OCI-LY1 (cell line): ENCODE measurements around the gene TMEM235.

ENCODE experiments used
- H2AFZ ChIP-seq: fragments of 200-600 bp; sonication (generic), shearing (Covaris generic); 2 replicates; pipeline ENCODE4 v1.6.0; 2014; ENCODE audit warnings: antibody characterized with exemption, mild to moderate bottlenecking, low read length
- H3F3A ChIP-seq: fragments of 200-600 bp; sonication (generic), shearing (Covaris generic); 2 replicates; pipeline ENCODE4 v1.6.0; 2014; ENCODE audit warnings: mild to moderate bottlenecking, antibody characterized with exemption, low read length, moderate library complexity; ENCODE audit not compliant: insufficient read depth
- H3K27ac ChIP-seq: fragments of 200-600 bp; sonication (generic); 2 replicates; pipeline ENCODE4 v1.5.1; 2014; ENCODE audit warnings: low read length, mixed run types, mild to moderate bottlenecking, low read depth; ENCODE audit not compliant: poor library complexity, severe bottlenecking
- H3K27me3 ChIP-seq: fragments of 200-600 bp; sonication (generic); 2 replicates; pipeline ENCODE4 v1.6.0; 2014; ENCODE audit warnings: antibody characterized with exemption, mild to moderate bottlenecking, low read length, moderate library complexity; ENCODE audit not compliant: insufficient read depth
- H3K36me3 ChIP-seq: fragments of 200-600 bp; sonication (generic); 2 replicates; pipeline ENCODE4 v1.6.1; 2014; ENCODE audit warnings: mild to moderate bottlenecking, antibody characterized with exemption, low read length, moderate library complexity, mixed read lengths; ENCODE audit not compliant: insufficient read depth
- H3K4me1 ChIP-seq: fragments of 200-600 bp; sonication (generic); 2 replicates; pipeline ENCODE4 v1.5.1; 2014; ENCODE audit warnings: mild to moderate bottlenecking, low read length, moderate library complexity; ENCODE audit not compliant: insufficient read depth, severe bottlenecking
- H3K4me2 ChIP-seq: fragments of 200-600 bp; sonication (generic), shearing (Covaris generic); 2 replicates; pipeline ENCODE4 v1.6.1; 2014; ENCODE audit warnings: low read length
- H3K4me3 ChIP-seq: fragments of 200-600 bp; sonication (generic); 2 replicates; pipeline ENCODE4 v1.5.1; 2014; ENCODE audit warnings: low read length, low read depth, mild to moderate bottlenecking, mixed read lengths; ENCODE audit not compliant: poor library complexity, severe bottlenecking
- H3K79me2 ChIP-seq: fragments of 200-600 bp; shearing (Covaris generic); 2 replicates; pipeline ENCODE4 v1.6.1; 2016; ENCODE audit warnings: mixed run types, low read length, mixed read lengths; ENCODE audit not compliant: insufficient read depth
- H3K9ac ChIP-seq: fragments of 200-600 bp; sonication (generic), shearing (Covaris generic); 2 replicates; pipeline ENCODE4 v1.6.1; 2014; ENCODE audit warnings: mild to moderate bottlenecking, low read length, mixed read lengths
- H3K9me2 ChIP-seq: fragments of 200-600 bp; sonication (generic), shearing (Covaris generic); 2 replicates; pipeline ENCODE4 v1.6.1; 2014; ENCODE audit warnings: low read depth, mild to moderate bottlenecking, low read length, mixed read lengths
- H3K9me3 ChIP-seq: fragments of 200-600 bp; shearing (Covaris generic); 2 replicates; pipeline ENCODE4 v1.6.1; 2014; ENCODE audit warnings: low read length, mixed read lengths
- H4K20me1 ChIP-seq: fragments of 200-600 bp; sonication (generic), shearing (Covaris generic); 2 replicates; pipeline ENCODE4 v1.6.0; 2016; ENCODE audit warnings: mild to moderate bottlenecking, low read length; ENCODE audit not compliant: insufficient read depth
- EZH2 ChIP-seq: fragments of 200-600 bp; sonication (generic), shearing (Covaris generic); IDR thresholded peaks from 2 replicates; pipeline ENCODE4 v1.8.0; 2017; ENCODE audit warnings: borderline replicate concordance, mixed run types, mild to moderate bottlenecking, antibody characterized with exemption, low read length, moderate library complexity, mixed read lengths
- TF ChIP-seq, protein P1 (sequence below): fragments of 200-600 bp; sonication (generic), shearing (Covaris generic); IDR thresholded peaks from 2 replicates; pipeline ENCODE4 v1.5.1; 2017; ENCODE audit warnings: mild to moderate bottlenecking, antibody characterized with exemption, low read length, moderate library complexity, mixed read lengths

Gene TMEM235

GRCh38 chr17:78200451-78200850 lies 31.0 kb upstream of the TMEM235 start:
- 0 out of 2 replicates have a peak, but pooled peaks cover 4% of the 10 kb centered on the region for H3K79me2 ChIP-seq
- no peaks in the 10 kb centered on the region for H3K27me3 ChIP-seq
- H3K4me1 ChIP-seq: no peaks in the 10 kb centered on the region
- no peaks in the 10 kb centered on the region for H4K20me1 ChIP-seq
- H3K4me2 ChIP-seq: no peak overlapping the region
- no peaks in the 10 kb centered on the region for H3F3A ChIP-seq
- no peak overlapping the region for H3K27ac ChIP-seq
- no peaks in the 10 kb centered on the region for H3K9me3 ChIP-seq
- no peak overlapping the region for H3K4me3 ChIP-seq
- H3K9me2 ChIP-seq: no peaks in the 10 kb centered on the region
- H3K36me3 ChIP-seq: peaks cover 89% of the 10 kb centered on the region
- no peak overlapping the region for H3K9ac ChIP-seq
- no peak overlapping the region for H2AFZ ChIP-seq
- TF ChIP-seq EZH2: no peak
- TF ChIP-seq, protein P1, sequence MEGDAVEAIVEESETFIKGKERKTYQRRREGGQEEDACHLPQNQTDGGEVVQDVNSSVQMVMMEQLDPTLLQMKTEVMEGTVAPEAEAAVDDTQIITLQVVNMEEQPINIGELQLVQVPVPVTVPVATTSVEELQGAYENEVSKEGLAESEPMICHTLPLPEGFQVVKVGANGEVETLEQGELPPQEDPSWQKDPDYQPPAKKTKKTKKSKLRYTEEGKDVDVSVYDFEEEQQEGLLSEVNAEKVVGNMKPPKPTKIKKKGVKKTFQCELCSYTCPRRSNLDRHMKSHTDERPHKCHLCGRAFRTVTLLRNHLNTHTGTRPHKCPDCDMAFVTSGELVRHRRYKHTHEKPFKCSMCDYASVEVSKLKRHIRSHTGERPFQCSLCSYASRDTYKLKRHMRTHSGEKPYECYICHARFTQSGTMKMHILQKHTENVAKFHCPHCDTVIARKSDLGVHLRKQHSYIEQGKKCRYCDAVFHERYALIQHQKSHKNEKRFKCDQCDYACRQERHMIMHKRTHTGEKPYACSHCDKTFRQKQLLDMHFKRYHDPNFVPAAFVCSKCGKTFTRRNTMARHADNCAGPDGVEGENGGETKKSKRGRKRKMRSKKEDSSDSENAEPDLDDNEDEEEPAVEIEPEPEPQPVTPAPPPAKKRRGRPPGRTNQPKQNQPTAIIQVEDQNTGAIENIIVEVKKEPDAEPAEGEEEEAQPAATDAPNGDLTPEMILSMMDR: no peak

- Histone ChIP-seq H3K9ac (no peak overlapping the region), H4K20me1 (no peaks in the 10 kb centered on the region), H3K4me3 (no peak overlapping the region), H3K27ac (no peak overlapping the region), H3K79me2 (0 out of 2 replicates have a peak, but pooled peaks cover 4% of the 10 kb centered on the region), H3K4me2 (no peak overlapping the region), H3K9me3 (no peaks in the 10 kb centered on the region), H2AFZ (no peak overlapping the region), H3K27me3 (no peaks in the 10 kb centered on the region), H3K36me3 (peaks cover 86% of the 10 kb centered on the region), H3K9me2 (no peaks in the 10 kb centered on the region), H3K4me1 (no peaks in the 10 kb centered on the region), H3F3A (no peaks in the 10 kb centered on the region)
- TF ChIP-seq, protein P1: no peak
- no peak for TF ChIP-seq EZH2
These were observed 28.8 kb upstream of the TMEM235 start for GRCh38 chr17:78202666-78203065.

- Histone ChIP-seq H3K9me2 (no peaks in the 10 kb centered on the region), H3K4me2 (no peak overlapping the region), H3F3A (no peaks in the 10 kb centered on the region), H3K27ac (no peak overlapping the region), H3K27me3 (no peaks in the 10 kb centered on the region), H4K20me1 (no peaks in the 10 kb centered on the region), H3K4me1 (no peaks in the 10 kb centered on the region), H3K79me2 (no peaks in the 10 kb centered on the region), H3K9me3 (no peaks in the 10 kb centered on the region), H3K4me3 (no peak overlapping the region), H3K36me3 (peaks cover 70% of the 10 kb centered on the region), H3K9ac (no peak overlapping the region), H2AFZ (no peak overlapping the region)
- TF ChIP-seq, protein P1: no peak
- no peak for TF ChIP-seq EZH2
These were observed 26.9 kb upstream of the TMEM235 start for GRCh38 chr17:78204387-78205123.
